Smooth muscle cell (in vitro differentiated cells): Measurements from ENCODE around the gene NOTCH1. TPM values are rescaled to one million over a fixed set of nuclear protein-coding genes. Genes with fewer than 3 reads are reported as not detected.

Experiments used
- DNase-seq: peaks from one replicate; lab custom pipeline; 2025; ENCODE audit not compliant: unreplicated experiment; lab: John Stamatoyannopoulos, UW
- H2AFZ ChIP-seq: fragments of 200-600 bp; sonication (generic); 2 replicates; pipeline ENCODE4 v1.6.0; 2016; ENCODE audit warnings: antibody characterized with exemption, low read depth, mild to moderate bottlenecking
- H3F3A ChIP-seq: fragments of 200-600 bp; sonication (generic); 2 replicates; pipeline ENCODE4 v1.6.0; 2017; ENCODE audit warnings: antibody characterized with exemption, low read depth
- H3K27ac ChIP-seq: fragments of 200-600 bp; sonication (generic); 2 replicates; pipeline ENCODE4 v1.5.1; 2016; ENCODE audit warnings: low read depth, mild to moderate bottlenecking
- H3K27me3 ChIP-seq: fragments of 200-600 bp; sonication (generic); 2 replicates; pipeline ENCODE4 v1.6.1; 2016; ENCODE audit warnings: low read depth, mild to moderate bottlenecking
- H3K36me3 ChIP-seq: fragments of 200-600 bp; sonication (generic); 2 replicates; pipeline ENCODE4 v1.5.1; 2016; ENCODE audit warnings: low read depth
- H3K4me1 ChIP-seq: fragments of 200-600 bp; sonication (generic); 2 replicates; pipeline ENCODE4 v1.5.1; 2016; ENCODE audit warnings: low read depth
- H3K4me2 ChIP-seq: fragments of 200-600 bp; sonication (generic); 2 replicates; pipeline ENCODE4 v1.6.0; 2016; ENCODE audit warnings: mild to moderate bottlenecking
- H3K4me3 ChIP-seq: fragments of 200-600 bp; sonication (generic); 2 replicates; pipeline ENCODE4 v1.5.1; 2016; ENCODE audit warnings: mild to moderate bottlenecking
- H3K79me2 ChIP-seq: fragments of 200-600 bp; sonication (generic); 2 replicates; pipeline ENCODE4 v1.6.0; 2016; ENCODE audit warnings: low read depth, mild to moderate bottlenecking
- H3K9ac ChIP-seq: fragments of 200-600 bp; sonication (generic); 2 replicates; pipeline ENCODE4 v1.6.0; 2016; ENCODE audit warnings: low read depth
- H3K9me3 ChIP-seq: fragments of 200-600 bp; sonication (generic); replicated peaks from 2 replicates; pipeline ENCODE4 v1.5.1; 2016; ENCODE audit warnings: low read depth
- H4K20me1 ChIP-seq: fragments of 200-600 bp; sonication (generic); 2 replicates; pipeline ENCODE4 v1.6.0; 2016; ENCODE audit warnings: low read depth
- CTCF ChIP-seq: fragments of 200-600 bp; sonication (generic); IDR thresholded peaks from 2 replicates; pipeline ENCODE4 v1.5.1; 2017; ENCODE audit warnings: borderline replicate concordance, mild to moderate bottlenecking, antibody characterized with exemption; ENCODE audit not compliant: insufficient read depth, poor library complexity, severe bottlenecking
- WGBS: methylation state at CpG from one replicate; pipeline ENCODE4 v1.1.7; 2016; ENCODE audit warnings: low lambda C conversion rate; 5-methylcytosine and 5-hydroxymethylcytosine counted together
- polyA plus RNA-seq: library from polyadenylated mRNA; unstranded; fragments of >200 nt; fragmentation: Nextera tagmentation; extraction: Ambion mirVana; gene quantifications from 2 replicates; pipeline ENCODE4 v1.2.1, GENCODE V29; 2016
- total RNA-seq: library from RNA; depleted of rRNA; stranded (reverse); fragments of >200 nt; gene quantifications from 2 replicates; pipeline ENCODE4 v1.2.3, GENCODE V29; 2014

NOTCH1 gene
- total and polyA plus RNA-seq, 2 experiments from 2014 or later: 7.2 to 13.2 TPM

GRCh38 chr9:136585531-136586120 is 39.8 kb upstream of the NOTCH1 start:
- H3K27ac ChIP-seq: no peak overlapping the region
- DNase-seq: no peak
- WGBS: 96% methylated on average over 15 of the region's 16 CpGs
- no peak overlapping the region for H2AFZ ChIP-seq
- H3K4me1 ChIP-seq: peaks cover 20% of the 10 kb centered on the region
- H3K4me2 ChIP-seq: no peak overlapping the region
- H3K36me3 ChIP-seq: no peaks in the 10 kb centered on the region
- no peaks in the 10 kb centered on the region for H3K27me3 ChIP-seq
- no peaks in the 10 kb centered on the region for H3K79me2 ChIP-seq
- no peaks in the 10 kb centered on the region for H3K9me3 ChIP-seq
- no peak overlapping the region for H3K4me3 ChIP-seq
- no peaks in the 10 kb centered on the region for H4K20me1 ChIP-seq
- H3K9ac ChIP-seq: no peak overlapping the region
- peaks cover 3% of the 10 kb centered on the region for H3F3A ChIP-seq
- no peak for TF ChIP-seq CTCF

GRCh38 chr9:136584934-136585333 is 39.1 kb upstream of the NOTCH1 start:
- TF ChIP-seq CTCF: no peak

GRCh38 chr9:136584401-136584932 is 38.6 kb upstream of the NOTCH1 start:
- Histone ChIP-seq H3K79me2 (no peaks in the 10 kb centered on the region), H3K4me3 (no peak overlapping the region), H3K9me3 (no peaks in the 10 kb centered on the region), H3F3A (peaks cover 3% of the 10 kb centered on the region), H3K27ac (no peak overlapping the region), H3K9ac (no peak overlapping the region), H3K36me3 (no peaks in the 10 kb centered on the region), H4K20me1 (no peaks in the 10 kb centered on the region), H3K4me2 (no peak overlapping the region), H2AFZ (no peak overlapping the region), H3K27me3 (no peaks in the 10 kb centered on the region), H3K4me1 (peaks cover 20% of the 10 kb centered on the region)
- DNase-seq: no peak
- TF ChIP-seq CTCF: no peak
- WGBS: 83% methylated on average over 23 of the region's 23 CpGs

More at GRCh38 chr9:136584934-136585333, 39.1 kb upstream of the NOTCH1 start:
- DNase-seq: no peak
- Histone ChIP-seq H3K4me1 (peaks cover 20% of the 10 kb centered on the region), H3K9ac (no peak overlapping the region), H3K79me2 (no peaks in the 10 kb centered on the region), H2AFZ (no peak overlapping the region), H4K20me1 (no peaks in the 10 kb centered on the region), H3K27me3 (no peaks in the 10 kb centered on the region), H3K4me2 (no peak overlapping the region), H3K4me3 (no peak overlapping the region), H3K9me3 (no peaks in the 10 kb centered on the region), H3F3A (peaks cover 3% of the 10 kb centered on the region), H3K36me3 (no peaks in the 10 kb centered on the region), H3K27ac (no peak overlapping the region)
- WGBS: 75% methylated on average over 10 of the region's 10 CpGs
